ENCODE measurements around the gene FEN1. TPM values are rescaled to one million over a fixed set of nuclear protein-coding genes. Genes with fewer than 3 reads are reported as not detected.

The FEN1 gene
- total and polyA plus RNA-seq, 7 donors: 5.7 to 30.3 (median 10.3) TPM

GRCh38 chr11:61745781-61746441, 46.8 kb upstream of the FEN1 start:
- WGBS, 3 donors: 69 to 75% (median 71%) methylated on average over 15 of the region's 15 CpGs
- Histone ChIP-seq H3K27me3 (ENCODE audit: insufficient read depth in 3 of 3, low read length in 2 of 3) (no peaks in the 10 kb centered on the region), H3K9me3 (no peaks in the 10 kb centered on the region), H3K36me3 (ENCODE audit: insufficient read depth in 1 of 2, low read depth in 1 of 2) (peaks cover 0 to 21% of the 10 kb centered on the region in 2 donors), H3K27ac (no peak overlapping the region), H3K4me3 (no peak overlapping the region), H3K4me1 (peaks cover 6% of the 10 kb centered on the region)
- intact Hi-C loops (cut with DNase I): loop anchor here in 1 of 2 donors (2.0 kb wide), 1 partner anchor 363 kb away; no protein-coding TSS in a partner anchor
- DNase-seq: no peak
- TF ChIP-seq CTCF (IDR thresholded peaks at IDR 0.05): no peak
- ATAC-seq: no peak

- no peak for ATAC-seq
- no peak overlapping the region for H3K27ac ChIP-seq
- no peaks in the 10 kb centered on the region for H3K9me3 ChIP-seq
- WGBS, 3 donors: 80 to 82% (median 81%) methylated on average over 19 of the region's 19 CpGs
- no peak for TF ChIP-seq CTCF (IDR thresholded peaks at IDR 0.05)
- peaks cover 6% of the 10 kb centered on the region for H3K4me1 ChIP-seq
- H3K27me3 ChIP-seq (ENCODE audit: insufficient read depth in 3 of 3, low read length in 2 of 3): no peaks in the 10 kb centered on the region
- intact Hi-C loops (cut with DNase I): loop anchor here in 1 of 2 donors (2.0 kb wide), 1 partner anchor 362 kb away; no protein-coding TSS in a partner anchor
- H3K36me3 ChIP-seq (ENCODE audit: insufficient read depth in 1 of 2, low read depth in 1 of 2): peaks cover 0 to 18% of the 10 kb centered on the region in 2 donors
- no peak overlapping the region for H3K4me3 ChIP-seq
- no peak for DNase-seq
Measured at GRCh38 chr11:61746442-61747191, 46.1 kb upstream of the FEN1 start.

GRCh38 chr11:61747192-61747966, 45.3 kb upstream of the FEN1 start:
- H3K4me1 ChIP-seq: peaks cover 6% of the 10 kb centered on the region
- H3K36me3 ChIP-seq (ENCODE audit: insufficient read depth in 1 of 2, low read depth in 1 of 2): peaks cover 0 to 10% of the 10 kb centered on the region in 2 donors
- peak; percentile 89 to 95 (median 90) for ATAC-seq
- no peak overlapping the region for H3K4me3 ChIP-seq
- peak; percentile 82 for TF ChIP-seq CTCF (IDR thresholded peaks at IDR 0.05)
- DNase-seq: peak; percentile 84 to 89
- intact Hi-C loops (cut with DNase I): loop anchor here in 1 of 2 donors (2.0 kb wide), 1 partner anchor 361 kb away; no protein-coding TSS in a partner anchor
- no peaks in the 10 kb centered on the region for H3K9me3 ChIP-seq
- H3K27ac ChIP-seq: no peak overlapping the region
- 55 to 77% (median 59%) methylated on average over 19 of the region's 19 CpGs for WGBS, 3 donors
- H3K27me3 ChIP-seq (ENCODE audit: insufficient read depth in 3 of 3, low read length in 2 of 3): peaks cover 0 to 5% (median 0%) of the 10 kb centered on the region in 3 donors

- Histone ChIP-seq H3K9me3 (no peaks in the 10 kb centered on the region), H3K4me1 (peaks cover 6% of the 10 kb centered on the region), H3K4me3 (no peak overlapping the region), H3K27me3 (ENCODE audit: insufficient read depth in 3 of 3, low read length in 2 of 3) (peaks cover 0 to 8% (median 2%) of the 10 kb centered on the region in 3 donors), H3K36me3 (ENCODE audit: insufficient read depth in 1 of 2, low read depth in 1 of 2) (peaks cover 0 to 9% of the 10 kb centered on the region in 2 donors), H3K27ac (no peak overlapping the region)
- intact Hi-C loops (cut with DNase I): loop anchor here in 1 of 2 donors (2.0 kb wide), 1 partner anchor 361 kb away; no protein-coding TSS in a partner anchor
- DNase-seq: no peak
- WGBS, 3 donors: 35 to 68% (median 40%) methylated on average over 3 of the region's 3 CpGs
- ATAC-seq: no peak
- TF ChIP-seq CTCF (IDR thresholded peaks at IDR 0.05): no peak
Measured at GRCh38 chr11:61747967-61748285, 44.8 kb upstream of the FEN1 start.
